GM21526 (cell line): ENCODE data around the gene PCDH9.
"Not testable (repeated sequence)": the region's sequence is repeated elsewhere in the genome, so short reads cannot be mapped to it uniquely, and the experiment has no call there.

ENCODE experiments used
- ATAC-seq: cut with Tn5 transposase; IDR thresholded peaks from one replicate; pipeline ENCODE4 v1.9.1; 2021; ENCODE audit warnings: moderate library complexity; ENCODE audit not compliant: unreplicated experiment, low FRiP score

PCDH9 gene

GRCh38 chr13:66635526-66635925 lies 594.6 kb downstream of the PCDH9 start:
- no peak for ATAC-seq

GRCh38 chr13:66634384-66634783 lies 595.8 kb downstream of the PCDH9 start:
- ATAC-seq: no peak

GRCh38 chr13:66627512-66627911 lies 602.6 kb downstream of the PCDH9 start:
- no peak for ATAC-seq

GRCh38 chr13:66624302-66624701 lies 605.8 kb downstream of the PCDH9 start:
- no peak for ATAC-seq

GRCh38 chr13:66623129-66623820 lies 606.9 kb downstream of the PCDH9 start:
- no peak for ATAC-seq

GRCh38 chr13:66621906-66622447 lies 608.2 kb downstream of the PCDH9 start:
- not testable (repeated sequence) for ATAC-seq

GRCh38 chr13:66618702-66619101 lies 611.4 kb downstream of the PCDH9 start:
- no peak for ATAC-seq

GRCh38 chr13:66617786-66618185 lies 612.4 kb downstream of the PCDH9 start:
- no peak for ATAC-seq

- no peak for ATAC-seq
Observed at GRCh38 chr13:66612983-66613382, 617.2 kb downstream of the PCDH9 start.

- ATAC-seq: no peak
Observed at GRCh38 chr13:66586489-66586888, 643.6 kb downstream of the PCDH9 start.

- ATAC-seq: no peak
Observed at GRCh38 chr13:66585669-66586203, 644.4 kb downstream of the PCDH9 start.

GRCh38 chr13:66581675-66582074 lies 648.5 kb downstream of the PCDH9 start:
- no peak for ATAC-seq

GRCh38 chr13:66578305-66578704 lies 651.8 kb downstream of the PCDH9 start:
- no peak for ATAC-seq

- ATAC-seq: no peak
Observed at GRCh38 chr13:66577358-66577757, 652.8 kb downstream of the PCDH9 start.

- ATAC-seq: no peak
Observed at GRCh38 chr13:66576381-66576780, 653.8 kb downstream of the PCDH9 start.

GRCh38 chr13:66574606-66575005 lies 655.5 kb downstream of the PCDH9 start:
- ATAC-seq: no peak

- no peak for ATAC-seq
Observed at GRCh38 chr13:66567899-66568612, 662.1 kb downstream of the PCDH9 start.

- no peak for ATAC-seq
Observed at GRCh38 chr13:66565279-66565678, 664.9 kb downstream of the PCDH9 start.

- ATAC-seq: no peak
Observed at GRCh38 chr13:66563076-66563475, 667.1 kb downstream of the PCDH9 start.

GRCh38 chr13:66562054-66562453 lies 668.1 kb downstream of the PCDH9 start:
- ATAC-seq: no peak

- no peak for ATAC-seq
Observed at GRCh38 chr13:66560991-66561390, 669.1 kb downstream of the PCDH9 start.

- ATAC-seq: no peak
Observed at GRCh38 chr13:66560189-66560588, 669.9 kb downstream of the PCDH9 start.
